HL-60/S4 (cell line): Measurements from ENCODE around the gene CD300E.

Source experiments
- in situ Hi-C: fragments of 300-500 bp; cut with MboI; formaldehyde crosslinking; loops from 2 replicates; pipeline ENCODE4 v1.14.3; 2022; ENCODE audit warnings: low sequenced_read_pairs

Gene CD300E

GRCh38 chr17:74623693-74624093, at the start of gene CD300E:
Gene CD300E, minus strand, starts transcription at chr17:74623738. Its CDS starts 117 bp downstream, at chr17:74623621.
- in situ Hi-C loops: no loop called here

GRCh38 chr17:74671031-74671771, 47.7 kb upstream of the CD300E start:
- in situ Hi-C loops: no loop called here

- in situ Hi-C loops: no loop called here
Observed at GRCh38 chr17:74670329-74670728, 46.8 kb upstream of the CD300E start.

GRCh38 chr17:74663561-74663960, 40.0 kb upstream of the CD300E start:
- in situ Hi-C loops: loop anchor here (10.0 kb wide), 1 partner anchor 291 kb away; no protein-coding TSS in a partner anchor

- in situ Hi-C loops: loop anchor here (10.0 kb wide), 3 partner anchors 105 to 295 kb away; no protein-coding TSS in a partner anchor
Observed at GRCh38 chr17:74659889-74660288, 36.4 kb upstream of the CD300E start.

- in situ Hi-C loops: loop anchor here (10.0 kb wide), 2 partner anchors 106 to 206 kb away; no protein-coding TSS in a partner anchor
Observed at GRCh38 chr17:74658620-74659019, 35.1 kb upstream of the CD300E start.

GRCh38 chr17:74654742-74655141, 31.2 kb upstream of the CD300E start:
- in situ Hi-C loops: loop anchor here (10.0 kb wide), 2 partner anchors 110 to 210 kb away; no protein-coding TSS in a partner anchor

- in situ Hi-C loops: loop anchor here (10.0 kb wide), 2 partner anchors 113 to 213 kb away; no protein-coding TSS in a partner anchor
Observed at GRCh38 chr17:74652020-74652419, 28.5 kb upstream of the CD300E start.

GRCh38 chr17:74649909-74650308, 26.4 kb upstream of the CD300E start:
- in situ Hi-C loops: loop anchor here (10.0 kb wide), 2 partner anchors 115 to 215 kb away; no protein-coding TSS in a partner anchor

GRCh38 chr17:74647871-74648672, 24.5 kb upstream of the CD300E start:
- in situ Hi-C loops: no loop called here

GRCh38 chr17:74646231-74646630, 22.7 kb upstream of the CD300E start:
- in situ Hi-C loops: no loop called here

GRCh38 chr17:74645010-74645409, 21.5 kb upstream of the CD300E start:
- in situ Hi-C loops: no loop called here

GRCh38 chr17:74644419-74644818, 20.9 kb upstream of the CD300E start:
- in situ Hi-C loops: no loop called here

GRCh38 chr17:74643826-74644225, 20.3 kb upstream of the CD300E start:
- in situ Hi-C loops: no loop called here

- in situ Hi-C loops: no loop called here
Observed at GRCh38 chr17:74642995-74643394, 19.5 kb upstream of the CD300E start.

GRCh38 chr17:74642556-74642955, 19.0 kb upstream of the CD300E start:
- in situ Hi-C loops: no loop called here

- in situ Hi-C loops: no loop called here
Observed at GRCh38 chr17:74641958-74642298, 18.4 kb upstream of the CD300E start.

GRCh38 chr17:74641224-74641957, 17.9 kb upstream of the CD300E start:
- in situ Hi-C loops: no loop called here

GRCh38 chr17:74639704-74640151, 16.2 kb upstream of the CD300E start:
- in situ Hi-C loops: no loop called here

- in situ Hi-C loops: no loop called here
Observed at GRCh38 chr17:74637926-74638325, 14.4 kb upstream of the CD300E start.

GRCh38 chr17:74637265-74637664, 13.7 kb upstream of the CD300E start:
- in situ Hi-C loops: no loop called here
